ENCODE measurements around the gene PCED1B. TPM values are rescaled to one million over a fixed set of nuclear protein-coding genes. Genes with fewer than 3 reads are reported as not detected.

Gene PCED1B
- total RNA-seq, 2 donors from 2014 or later = 48.6 to 54.2 TPM

DNA sequence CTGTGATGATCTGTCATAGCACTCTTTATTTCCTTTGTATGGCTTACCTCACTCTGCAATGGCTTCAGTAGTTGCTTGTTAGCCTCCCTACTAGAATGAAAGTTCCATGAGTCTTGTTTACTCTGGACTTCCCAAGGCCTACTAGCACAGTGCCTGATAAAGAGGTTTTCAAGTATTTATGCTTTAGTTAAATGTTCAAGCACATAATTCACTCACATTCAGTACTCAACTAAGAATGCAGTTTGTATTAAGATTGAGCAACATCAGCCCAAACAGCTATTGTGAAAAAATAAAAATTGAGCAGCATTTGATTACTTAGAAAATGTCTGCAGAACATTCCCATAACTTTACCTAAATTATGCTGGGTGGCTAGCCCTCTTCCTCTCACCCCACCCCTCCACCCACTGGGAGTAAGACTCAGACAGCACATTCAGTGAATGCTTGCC lies 159.3 kb downstream of the PCED1B start:
- no peak overlapping the region for H3K27ac Mint-ChIP-seq
- peaks cover 27% of the 10 kb centered on the region for H3K4me1 Mint-ChIP-seq
- ATAC-seq (no peak), DNase-seq (no peak)
- peaks cover 11% of the 10 kb centered on the region for H3K36me3 Mint-ChIP-seq (ENCODE audit: low read depth)
- no peak overlapping the region for H3K4me3 Mint-ChIP-seq
- H3K9me3 ChIP-seq (ENCODE audit: control insufficient read depth, low read length, poor library complexity, severe bottlenecking) = no peaks in the 10 kb centered on the region
- H3K27me3 Mint-ChIP-seq = no peaks in the 10 kb centered on the region

DNA sequence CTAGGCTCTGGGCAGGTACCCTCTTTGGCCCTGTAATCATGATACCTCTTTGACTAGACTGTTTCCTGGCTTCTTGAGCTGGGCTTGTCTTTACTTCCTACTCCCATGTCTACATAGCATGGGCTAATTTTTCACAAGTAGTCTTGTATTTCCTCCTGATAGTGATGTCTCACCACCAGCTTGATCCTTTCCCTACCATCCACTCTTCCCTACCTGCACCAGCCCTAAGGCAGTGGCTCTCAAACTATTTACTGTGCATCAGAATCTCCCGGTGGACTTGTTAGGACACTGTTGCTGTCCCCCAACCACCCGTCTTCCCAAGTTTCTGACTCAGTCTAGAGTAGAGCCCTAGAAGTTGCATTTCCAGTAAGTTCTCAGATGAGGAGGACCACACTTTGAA lies 163.0 kb downstream of the PCED1B start:
- no peaks in the 10 kb centered on the region for H3K27me3 Mint-ChIP-seq
- H3K36me3 Mint-ChIP-seq (ENCODE audit: low read depth) = no peaks in the 10 kb centered on the region
- ATAC-seq = no peak
- no peak overlapping the region for H3K27ac Mint-ChIP-seq
- H3K4me3 Mint-ChIP-seq = no peak overlapping the region
- peaks cover 14% of the 10 kb centered on the region for H3K4me1 Mint-ChIP-seq
- no peak for DNase-seq
- no peaks in the 10 kb centered on the region for H3K9me3 ChIP-seq (ENCODE audit: control insufficient read depth, low read length, poor library complexity, severe bottlenecking)

DNA sequence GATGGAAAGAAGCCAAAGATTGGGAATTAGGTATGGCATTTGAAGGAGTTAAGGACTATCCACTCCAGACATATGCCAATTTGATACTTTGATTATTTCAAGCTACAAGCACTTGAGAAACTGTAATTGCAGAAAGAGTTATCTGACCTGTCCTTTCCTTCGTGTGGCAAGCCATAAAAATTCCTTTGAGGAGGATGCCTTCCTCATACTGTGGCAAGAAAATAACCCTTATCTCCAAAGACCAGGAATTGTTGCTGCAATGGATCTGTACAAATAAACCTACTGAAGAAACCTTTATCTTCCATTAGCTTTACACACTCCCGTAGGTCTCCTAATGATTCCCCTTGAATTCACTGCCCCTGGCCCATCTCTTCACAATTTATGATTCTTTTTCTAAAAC lies 165.4 kb downstream of the PCED1B start:
- Mint-ChIP-seq H3K4me1 (peaks cover 4% of the 10 kb centered on the region), H3K27me3 (no peaks in the 10 kb centered on the region), H3K36me3 (ENCODE audit: low read depth) (peaks cover 2% of the 10 kb centered on the region), H3K27ac (no peak overlapping the region), H3K4me3 (no peak overlapping the region)
- no peaks in the 10 kb centered on the region for H3K9me3 ChIP-seq (ENCODE audit: control insufficient read depth, low read length, poor library complexity, severe bottlenecking)
- ATAC-seq = no peak
- no peak for DNase-seq

DNA sequence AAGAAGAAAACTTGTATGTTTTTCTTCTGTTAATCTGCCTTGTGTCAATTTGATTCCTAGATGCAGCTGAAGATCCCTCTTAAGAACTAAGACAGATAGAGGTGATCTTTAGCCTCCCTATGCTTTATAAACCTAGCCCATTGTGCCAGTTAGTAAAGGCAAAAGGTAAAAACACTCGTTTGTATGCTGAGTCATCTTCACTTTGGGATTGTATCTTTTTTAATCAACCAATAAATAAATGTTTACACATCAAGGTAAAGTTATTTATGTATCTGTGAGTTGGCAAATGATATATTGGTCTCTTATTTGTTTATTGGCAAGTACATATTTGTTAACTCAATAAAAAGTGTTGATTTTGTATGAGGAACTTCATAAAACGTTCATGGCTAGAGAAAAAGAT lies 166.2 kb downstream of the PCED1B start:
- Mint-ChIP-seq H3K27ac (peak overlapping the region; percentile 37), H3K27me3 (no peaks in the 10 kb centered on the region), H3K4me1 (peaks cover 4% of the 10 kb centered on the region), H3K36me3 (ENCODE audit: low read depth) (peaks cover 2% of the 10 kb centered on the region), H3K4me3 (no peak overlapping the region)
- H3K9me3 ChIP-seq (ENCODE audit: control insufficient read depth, low read length, poor library complexity, severe bottlenecking) = no peaks in the 10 kb centered on the region
- ATAC-seq (no peak), DNase-seq (no peak)

DNA sequence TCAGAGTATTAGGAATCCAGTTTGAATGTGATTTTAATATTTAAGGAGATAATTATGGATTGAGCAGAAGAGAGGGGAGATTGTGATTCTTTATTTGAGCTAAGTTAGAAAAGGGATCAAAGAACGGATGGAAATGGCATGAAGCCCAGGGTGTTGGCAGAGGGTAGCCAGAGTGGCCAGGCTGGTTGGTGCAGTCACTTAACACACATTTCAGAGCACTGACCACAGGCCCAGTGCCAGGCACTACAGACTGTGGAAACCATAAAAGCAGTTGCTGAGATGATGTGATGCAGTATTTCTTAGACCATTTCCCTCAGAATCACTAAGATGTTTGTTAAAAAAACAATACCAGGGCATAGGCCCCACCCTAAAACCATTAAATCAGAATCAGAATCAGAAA lies 168.0 kb downstream of the PCED1B start:
- peaks cover 4% of the 10 kb centered on the region for H3K36me3 Mint-ChIP-seq (ENCODE audit: low read depth)
- H3K4me3 Mint-ChIP-seq = no peak overlapping the region
- H3K9me3 ChIP-seq (ENCODE audit: control insufficient read depth, low read length, poor library complexity, severe bottlenecking) = no peaks in the 10 kb centered on the region
- DNase-seq (no peak), ATAC-seq (no peak)
- no peaks in the 10 kb centered on the region for H3K27me3 Mint-ChIP-seq
- H3K27ac Mint-ChIP-seq = no peak overlapping the region
- peaks cover 3% of the 10 kb centered on the region for H3K4me1 Mint-ChIP-seq

DNA sequence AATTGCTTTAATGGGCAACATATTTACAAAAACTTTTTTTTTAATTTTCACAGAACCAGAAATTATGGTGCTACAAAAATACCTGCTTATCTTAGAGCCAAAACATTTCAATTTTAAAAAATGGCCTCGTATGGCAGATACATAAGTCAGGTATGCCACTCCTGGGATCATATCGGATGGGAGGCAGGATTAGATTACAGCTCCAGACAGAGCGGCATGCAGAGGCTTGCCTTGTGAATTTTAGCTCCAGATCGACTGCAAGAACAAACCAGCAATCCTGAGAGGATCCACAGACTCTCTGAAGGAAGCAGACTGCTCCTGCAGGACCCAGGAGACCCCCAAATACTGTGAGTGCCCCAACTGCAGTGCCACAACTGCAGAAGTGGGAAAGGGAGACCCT lies 169.7 kb downstream of the PCED1B start:
- no peaks in the 10 kb centered on the region for H3K9me3 ChIP-seq (ENCODE audit: control insufficient read depth, low read length, poor library complexity, severe bottlenecking)
- H3K4me1 Mint-ChIP-seq = no peaks in the 10 kb centered on the region
- no peak overlapping the region for H3K4me3 Mint-ChIP-seq
- ATAC-seq (no peak), DNase-seq (no peak)
- peaks cover 4% of the 10 kb centered on the region for H3K36me3 Mint-ChIP-seq (ENCODE audit: low read depth)
- H3K27ac Mint-ChIP-seq = no peak overlapping the region
- H3K27me3 Mint-ChIP-seq = no peaks in the 10 kb centered on the region

DNA sequence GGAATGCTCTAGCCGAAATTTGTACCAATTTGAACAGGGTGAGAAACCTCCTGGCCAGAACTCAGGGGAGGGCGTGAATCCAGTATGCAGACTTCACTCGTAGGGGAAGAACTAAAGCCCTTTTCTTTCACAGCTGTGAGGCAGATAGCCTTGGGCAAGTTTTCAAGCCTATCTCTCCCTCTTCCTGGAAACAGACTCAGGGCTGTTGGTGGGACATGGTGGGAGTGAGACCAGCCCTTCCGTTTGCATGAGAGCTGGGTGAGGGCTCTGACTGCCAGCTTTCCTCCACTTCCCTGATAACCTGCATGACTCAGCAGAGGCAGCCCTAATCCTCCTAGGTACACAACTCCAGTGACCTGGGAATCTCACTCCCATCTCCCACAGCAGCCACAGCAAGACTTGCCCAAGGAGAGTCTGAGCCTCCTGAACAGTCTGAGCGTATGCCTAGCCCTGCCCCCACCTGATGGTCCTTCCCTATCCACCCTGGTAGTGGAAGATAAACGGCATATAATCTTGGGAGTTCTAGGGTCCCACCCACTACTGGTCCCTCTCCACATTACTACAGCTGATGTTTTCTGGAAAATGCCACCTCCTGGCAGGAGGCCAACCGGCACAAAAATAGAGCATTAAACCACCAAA lies 170.4 kb downstream of the PCED1B start:
- Mint-ChIP-seq H3K4me3 (no peak overlapping the region), H3K4me1 (no peaks in the 10 kb centered on the region), H3K27me3 (no peaks in the 10 kb centered on the region), H3K27ac (no peak overlapping the region), H3K36me3 (ENCODE audit: low read depth) (peaks cover 4% of the 10 kb centered on the region)
- H3K9me3 ChIP-seq (ENCODE audit: control insufficient read depth, low read length, poor library complexity, severe bottlenecking) = no peaks in the 10 kb centered on the region
- ATAC-seq = no peak
- no peak for DNase-seq

DNA sequence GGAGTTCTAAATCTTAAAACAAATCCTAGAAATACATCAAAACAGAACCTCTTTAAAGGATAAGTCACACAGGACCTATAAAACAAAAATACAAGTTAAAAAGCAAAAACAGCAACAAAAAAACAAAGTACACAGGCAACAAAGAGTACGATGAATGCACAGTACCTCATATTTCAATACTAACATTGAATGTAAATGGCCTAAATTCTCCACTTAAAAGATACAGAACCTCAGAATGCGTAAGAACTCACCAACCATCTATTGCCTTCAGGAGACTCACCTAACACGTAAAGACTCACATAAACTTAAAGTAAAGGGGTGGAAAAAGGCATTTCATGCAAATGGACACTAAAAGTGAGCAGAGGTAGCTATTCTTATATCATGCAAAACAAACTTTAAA lies 172.5 kb downstream of the PCED1B start:
- Mint-ChIP-seq H3K27ac (no peak overlapping the region), H3K36me3 (ENCODE audit: low read depth) (peaks cover 4% of the 10 kb centered on the region), H3K27me3 (no peaks in the 10 kb centered on the region), H3K4me3 (no peak overlapping the region), H3K4me1 (no peaks in the 10 kb centered on the region)
- no peaks in the 10 kb centered on the region for H3K9me3 ChIP-seq (ENCODE audit: control insufficient read depth, low read length, poor library complexity, severe bottlenecking)
- DNase-seq = no peak
- ATAC-seq = no peak

DNA sequence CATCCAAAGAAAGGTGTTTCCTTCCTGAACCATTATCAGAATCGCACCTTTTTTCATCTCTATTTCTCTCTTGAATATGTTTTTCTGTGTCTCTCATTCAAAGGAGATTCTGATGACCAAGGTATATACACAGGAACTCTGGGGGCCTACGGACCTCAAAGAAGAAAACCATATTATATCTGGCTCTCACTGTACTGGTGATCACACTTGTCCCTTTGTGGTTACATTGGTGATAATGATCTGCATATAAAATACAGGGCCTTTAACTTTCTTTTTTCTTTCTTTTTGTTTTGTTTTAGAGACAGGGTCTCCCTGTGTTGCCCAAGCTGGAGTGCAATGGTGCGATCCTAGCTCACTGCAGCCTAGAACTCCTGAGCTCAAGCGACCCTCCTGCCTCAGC lies 185.5 kb downstream of the PCED1B start:
- H3K9me3 ChIP-seq (ENCODE audit: control insufficient read depth, low read length, poor library complexity, severe bottlenecking) = no peaks in the 10 kb centered on the region
- ATAC-seq (no peak), DNase-seq (no peak)
- no peak overlapping the region for H3K27ac Mint-ChIP-seq
- H3K36me3 Mint-ChIP-seq (ENCODE audit: low read depth) = no peaks in the 10 kb centered on the region
- peaks cover 14% of the 10 kb centered on the region for H3K4me1 Mint-ChIP-seq
- H3K27me3 Mint-ChIP-seq = no peaks in the 10 kb centered on the region
- H3K4me3 Mint-ChIP-seq = no peak overlapping the region

DNA sequence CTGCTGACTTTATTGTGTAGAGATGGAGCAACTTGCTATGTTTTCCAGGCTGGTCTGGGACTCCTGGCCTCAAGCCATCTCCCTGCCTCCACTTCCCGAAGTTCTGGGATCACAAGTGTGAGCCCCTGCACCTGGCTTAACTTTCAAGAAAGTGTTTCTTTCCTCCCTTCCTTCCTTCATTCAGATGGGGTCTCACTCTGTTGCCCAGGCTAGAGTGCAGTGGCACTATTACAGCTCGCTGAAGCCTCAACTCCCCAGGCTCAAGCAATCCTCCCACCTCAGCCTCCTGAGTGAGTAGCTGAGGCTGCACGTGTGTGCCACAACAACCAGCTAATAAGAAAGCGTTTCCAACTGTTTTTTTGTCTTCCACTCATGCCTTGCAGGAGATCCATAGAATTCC lies 186.0 kb downstream of the PCED1B start:
- no peak overlapping the region for H3K27ac Mint-ChIP-seq
- no peaks in the 10 kb centered on the region for H3K9me3 ChIP-seq (ENCODE audit: control insufficient read depth, low read length, poor library complexity, severe bottlenecking)
- no peak for ATAC-seq
- no peaks in the 10 kb centered on the region for H3K27me3 Mint-ChIP-seq
- no peak for DNase-seq
- no peak overlapping the region for H3K4me3 Mint-ChIP-seq
- peaks cover 16% of the 10 kb centered on the region for H3K4me1 Mint-ChIP-seq
- no peaks in the 10 kb centered on the region for H3K36me3 Mint-ChIP-seq (ENCODE audit: low read depth)

DNA sequence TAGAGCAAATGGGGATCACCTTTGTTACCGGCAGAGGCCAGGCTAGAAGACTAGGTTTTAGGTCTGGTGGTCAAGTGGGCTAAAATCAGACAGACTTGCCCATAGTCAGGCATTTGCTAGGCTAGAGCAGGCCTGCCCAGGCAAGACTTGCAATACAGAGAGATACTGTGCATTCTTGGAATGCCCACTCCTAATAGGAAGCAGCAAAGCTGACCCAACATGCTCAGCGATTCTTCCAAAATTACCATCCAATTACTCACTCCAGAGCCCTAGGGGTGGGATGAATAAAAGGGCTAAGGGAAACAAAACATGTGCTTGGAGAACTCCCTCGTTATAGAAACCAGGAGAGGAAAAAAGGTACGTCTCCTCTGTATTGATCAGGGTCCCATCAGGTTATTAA lies 188.2 kb downstream of the PCED1B start:
- Mint-ChIP-seq H3K4me3 (no peak overlapping the region), H3K36me3 (ENCODE audit: low read depth) (no peaks in the 10 kb centered on the region), H3K27ac (no peak overlapping the region), H3K27me3 (no peaks in the 10 kb centered on the region), H3K4me1 (peaks cover 27% of the 10 kb centered on the region)
- ATAC-seq = no peak
- DNase-seq = no peak
- no peaks in the 10 kb centered on the region for H3K9me3 ChIP-seq (ENCODE audit: control insufficient read depth, low read length, poor library complexity, severe bottlenecking)

DNA sequence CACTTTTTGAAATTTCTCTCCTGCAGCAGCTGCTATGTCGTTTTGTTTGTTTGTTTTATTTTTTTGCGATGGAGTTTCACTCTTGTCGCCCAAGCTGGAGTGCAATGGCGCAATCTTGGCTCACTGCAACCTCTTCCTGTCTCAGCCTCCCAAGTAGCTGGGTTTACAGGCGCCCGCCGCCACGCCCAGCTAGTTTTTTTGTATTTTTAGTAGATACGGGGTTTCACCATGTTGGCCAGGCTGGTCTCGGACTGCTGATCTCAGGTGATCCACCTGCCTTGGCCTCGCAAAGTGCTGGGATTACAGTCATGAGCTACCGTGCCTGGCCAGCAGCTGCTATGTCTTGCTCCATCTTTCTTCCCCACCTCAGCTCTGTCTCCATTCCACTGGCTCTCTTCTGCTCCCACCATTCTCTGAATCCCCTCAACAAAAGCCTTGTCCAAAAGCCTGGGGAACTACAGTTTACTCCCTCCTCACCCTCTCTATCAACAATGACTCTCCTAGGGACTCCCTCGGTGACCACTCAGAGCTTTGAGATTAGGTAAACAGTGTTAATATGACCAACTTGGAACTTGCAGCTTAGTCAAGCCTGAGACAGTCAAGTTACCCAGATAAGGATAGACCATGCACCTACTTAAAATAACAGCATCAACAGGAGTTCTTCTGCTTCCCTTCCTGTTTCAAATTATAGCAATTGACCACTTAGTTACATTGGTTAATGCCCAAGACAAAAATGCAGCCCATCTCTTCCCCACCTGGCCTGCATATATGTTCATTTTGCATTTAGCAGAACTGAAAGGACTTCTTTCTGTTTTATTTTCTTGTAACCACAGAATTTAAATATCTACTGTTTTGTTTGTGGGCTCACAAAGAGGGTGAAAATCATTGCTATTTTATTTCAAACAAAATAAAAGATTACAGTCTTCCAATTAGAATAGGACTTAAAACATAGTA lies 189.4 kb downstream of the PCED1B start:
- H3K27ac Mint-ChIP-seq = no peak overlapping the region
- H3K36me3 Mint-ChIP-seq (ENCODE audit: low read depth) = no peaks in the 10 kb centered on the region
- H3K27me3 Mint-ChIP-seq = no peaks in the 10 kb centered on the region
- H3K9me3 ChIP-seq (ENCODE audit: control insufficient read depth, low read length, poor library complexity, severe bottlenecking) = no peaks in the 10 kb centered on the region
- ATAC-seq = no peak
- no peak overlapping the region for H3K4me3 Mint-ChIP-seq
- H3K4me1 Mint-ChIP-seq = peaks cover 34% of the 10 kb centered on the region
- no peak for DNase-seq

DNA sequence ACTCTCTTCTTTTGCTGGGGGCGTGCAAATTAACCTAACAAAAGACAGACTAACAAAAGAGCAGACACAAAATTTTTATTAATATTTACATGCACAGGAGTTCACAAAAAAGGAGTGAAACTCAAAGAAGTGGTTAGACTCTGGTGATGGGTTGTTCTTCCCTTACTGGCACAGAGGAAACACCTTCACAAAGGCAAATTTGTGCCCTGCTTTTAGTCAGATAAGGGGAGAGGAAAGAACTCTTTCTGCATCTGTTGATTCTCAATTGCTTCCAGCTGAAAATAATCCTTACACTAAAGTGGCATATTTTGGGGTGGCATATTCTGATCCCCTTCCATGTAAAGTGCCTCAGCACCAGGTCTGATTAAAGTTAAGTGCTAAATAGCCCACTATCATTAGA lies 190.5 kb downstream of the PCED1B start:
- no peak for DNase-seq
- Mint-ChIP-seq H3K27ac (peak overlapping the region; percentile 60), H3K36me3 (ENCODE audit: low read depth) (no peaks in the 10 kb centered on the region), H3K27me3 (no peaks in the 10 kb centered on the region), H3K4me1 (peaks cover 35% of the 10 kb centered on the region), H3K4me3 (no peak overlapping the region)
- no peak for ATAC-seq
- H3K9me3 ChIP-seq (ENCODE audit: control insufficient read depth, low read length, poor library complexity, severe bottlenecking) = no peaks in the 10 kb centered on the region

Measured in T-helper 17 cell (primary cell).